ENCODE measurements around the gene CEACAM7.
A peak's percentile ranks its signal among the peaks of the same experiment; 100 is the strongest.

Gene CEACAM7

GRCh38 chr19:41708481-41708880, 20.4 kb upstream of the CEACAM7 start, which contains the start of gene CEACAM5:
CEACAM5 (plus strand) TSS chr19:41708626; CDS start chr19:41708732, 106 bp downstream.
- Histone ChIP-seq H3K9ac (ENCODE audit: low read length) (no peak within 1 kb of the TSS), H4K8ac (ENCODE audit: low read depth, low read length) (no peak within 1 kb of the TSS), H3K4ac (ENCODE audit: low read depth, low read length) (no peak within 1 kb of the TSS), H3K18ac (ENCODE audit: low read length) (no peak within 1 kb of the TSS), H3K23ac (ENCODE audit: low read length) (no peak within 1 kb of the TSS), H2BK120ac (ENCODE audit: low read depth, low read length) (no peak within 1 kb of the TSS), H2AK5ac (ENCODE audit: low read length) (no peak within 1 kb of the TSS), H3K27me3 (ENCODE audit: insufficient read depth, low read length, poor library complexity) (no peaks in the 10 kb centered on the region), H4K5ac (ENCODE audit: low read length) (no peak within 1 kb of the TSS), H3K79me2 (ENCODE audit: control insufficient read depth, insufficient read depth, low read length) (no peaks in the 10 kb centered on the region), H3K56ac (ENCODE audit: low read length) (no peak within 1 kb of the TSS), H3K79me1 (ENCODE audit: low read length) (no peaks in the 10 kb centered on the region), H3K4me2 (ENCODE audit: low read length) (no peak within 1 kb of the TSS), H3K4me1 (ENCODE audit: control insufficient read depth, low read depth, low read length) (no peaks in the 10 kb centered on the region), H2BK15ac (replicated peaks; ENCODE audit: low read depth) (no peak within 1 kb of the TSS), H3K4me3 (ENCODE audit: low read length) (no peak within 1 kb of the TSS), H3K36me3 (ENCODE audit: control insufficient read depth, insufficient read depth, low read length) (no peaks in the 10 kb centered on the region), H3K27ac (ENCODE audit: low read depth, low read length) (no peak within 1 kb of the TSS), H2BK5ac (ENCODE audit: low read length) (no peak within 1 kb of the TSS)
- no CpG with 5 or more reads among the region's 4 CpGs for WGBS (ENCODE audit: extremely low coverage, insufficient coverage, low lambda C conversion rate)
- no peak for DNase-seq

GRCh38 chr19:41707871-41708371, 19.9 kb upstream of the CEACAM7 start:
- no peak overlapping the region for H2BK120ac ChIP-seq (ENCODE audit: low read depth, low read length)
- no peaks in the 10 kb centered on the region for H3K4me1 ChIP-seq (ENCODE audit: control insufficient read depth, low read depth, low read length)
- H3K79me2 ChIP-seq (ENCODE audit: control insufficient read depth, insufficient read depth, low read length), result no peaks in the 10 kb centered on the region
- H4K8ac ChIP-seq (ENCODE audit: low read depth, low read length), result no peak overlapping the region
- no peak overlapping the region for H3K4me3 ChIP-seq (ENCODE audit: low read length)
- DNase-seq, result no peak
- no peaks in the 10 kb centered on the region for H3K27me3 ChIP-seq (ENCODE audit: insufficient read depth, low read length, poor library complexity)
- no peak overlapping the region for H2AK5ac ChIP-seq (ENCODE audit: low read length)
- H3K27ac ChIP-seq (ENCODE audit: low read depth, low read length), result no peak overlapping the region
- H3K18ac ChIP-seq (ENCODE audit: low read length), result no peak overlapping the region
- H2BK15ac ChIP-seq (replicated peaks; ENCODE audit: low read depth), result no peak overlapping the region
- no peaks in the 10 kb centered on the region for H3K36me3 ChIP-seq (ENCODE audit: control insufficient read depth, insufficient read depth, low read length)
- H2BK5ac ChIP-seq (ENCODE audit: low read length), result no peak overlapping the region
- no CpG with 5 or more reads among the region's 5 CpGs for WGBS (ENCODE audit: extremely low coverage, insufficient coverage, low lambda C conversion rate)
- no peaks in the 10 kb centered on the region for H3K79me1 ChIP-seq (ENCODE audit: low read length)
- no peak overlapping the region for H3K56ac ChIP-seq (ENCODE audit: low read length)
- H3K4me2 ChIP-seq (ENCODE audit: low read length), result no peak overlapping the region
- no peak overlapping the region for H3K4ac ChIP-seq (ENCODE audit: low read depth, low read length)
- H4K5ac ChIP-seq (ENCODE audit: low read length), result no peak overlapping the region
- no peak overlapping the region for H3K23ac ChIP-seq (ENCODE audit: low read length)
- H3K9ac ChIP-seq (ENCODE audit: low read length), result no peak overlapping the region

- no peak overlapping the region for H3K4me2 ChIP-seq (ENCODE audit: low read length)
- H3K79me2 ChIP-seq (ENCODE audit: control insufficient read depth, insufficient read depth, low read length), result no peaks in the 10 kb centered on the region
- no peak overlapping the region for H3K9ac ChIP-seq (ENCODE audit: low read length)
- H3K4ac ChIP-seq (ENCODE audit: low read depth, low read length), result no peak overlapping the region
- DNase-seq, result no peak
- no peak overlapping the region for H3K4me3 ChIP-seq (ENCODE audit: low read length)
- H3K36me3 ChIP-seq (ENCODE audit: control insufficient read depth, insufficient read depth, low read length), result no peaks in the 10 kb centered on the region
- H4K8ac ChIP-seq (ENCODE audit: low read depth, low read length), result no peak overlapping the region
- H3K56ac ChIP-seq (ENCODE audit: low read length), result no peak overlapping the region
- no peak overlapping the region for H3K27ac ChIP-seq (ENCODE audit: low read depth, low read length)
- no peak overlapping the region for H3K18ac ChIP-seq (ENCODE audit: low read length)
- H4K5ac ChIP-seq (ENCODE audit: low read length), result no peak overlapping the region
- no peaks in the 10 kb centered on the region for H3K79me1 ChIP-seq (ENCODE audit: low read length)
- H3K4me1 ChIP-seq (ENCODE audit: control insufficient read depth, low read depth, low read length), result no peaks in the 10 kb centered on the region
- no peak overlapping the region for H2BK120ac ChIP-seq (ENCODE audit: low read depth, low read length)
- H2BK15ac ChIP-seq (replicated peaks; ENCODE audit: low read depth), result no peak overlapping the region
- no peak overlapping the region for H2BK5ac ChIP-seq (ENCODE audit: low read length)
- WGBS (ENCODE audit: extremely low coverage, insufficient coverage, low lambda C conversion rate), result no CpG with 5 or more reads among the region's 5 CpGs
- no peak overlapping the region for H3K23ac ChIP-seq (ENCODE audit: low read length)
- no peaks in the 10 kb centered on the region for H3K27me3 ChIP-seq (ENCODE audit: insufficient read depth, low read length, poor library complexity)
- H2AK5ac ChIP-seq (ENCODE audit: low read length), result no peak overlapping the region
Observed at GRCh38 chr19:41707502-41707812, 19.4 kb upstream of the CEACAM7 start.

- H3K27ac ChIP-seq (ENCODE audit: low read depth, low read length), result no peak overlapping the region
- no peak overlapping the region for H3K4me2 ChIP-seq (ENCODE audit: low read length)
- DNase-seq, result peak; percentile 81
- no peak overlapping the region for H2BK120ac ChIP-seq (ENCODE audit: low read depth, low read length)
- H3K79me1 ChIP-seq (ENCODE audit: low read length), result no peaks in the 10 kb centered on the region
- H3K9ac ChIP-seq (ENCODE audit: low read length), result no peak overlapping the region
- no peak overlapping the region for H2BK5ac ChIP-seq (ENCODE audit: low read length)
- no peaks in the 10 kb centered on the region for H3K79me2 ChIP-seq (ENCODE audit: control insufficient read depth, insufficient read depth, low read length)
- no peak overlapping the region for H3K18ac ChIP-seq (ENCODE audit: low read length)
- H3K23ac ChIP-seq (ENCODE audit: low read length), result no peak overlapping the region
- H3K4me1 ChIP-seq (ENCODE audit: control insufficient read depth, low read depth, low read length), result no peaks in the 10 kb centered on the region
- H3K4me3 ChIP-seq (ENCODE audit: low read length), result no peak overlapping the region
- no CpG with 5 or more reads among the region's 26 CpGs for WGBS (ENCODE audit: extremely low coverage, insufficient coverage, low lambda C conversion rate)
- no peak overlapping the region for H3K4ac ChIP-seq (ENCODE audit: low read depth, low read length)
- H2BK15ac ChIP-seq (replicated peaks; ENCODE audit: low read depth), result no peak overlapping the region
- no peak overlapping the region for H3K56ac ChIP-seq (ENCODE audit: low read length)
- H4K5ac ChIP-seq (ENCODE audit: low read length), result no peak overlapping the region
- H4K8ac ChIP-seq (ENCODE audit: low read depth, low read length), result no peak overlapping the region
- H3K27me3 ChIP-seq (ENCODE audit: insufficient read depth, low read length, poor library complexity), result no peaks in the 10 kb centered on the region
- H3K36me3 ChIP-seq (ENCODE audit: control insufficient read depth, insufficient read depth, low read length), result no peaks in the 10 kb centered on the region
- no peak overlapping the region for H2AK5ac ChIP-seq (ENCODE audit: low read length)
Observed at GRCh38 chr19:41706741-41707501, 18.9 kb upstream of the CEACAM7 start.

GRCh38 chr19:41705393-41706174, 17.5 kb upstream of the CEACAM7 start:
- H3K4ac ChIP-seq (ENCODE audit: low read depth, low read length), result no peak overlapping the region
- H3K4me1 ChIP-seq (ENCODE audit: control insufficient read depth, low read depth, low read length), result no peaks in the 10 kb centered on the region
- H3K23ac ChIP-seq (ENCODE audit: low read length), result no peak overlapping the region
- no peak overlapping the region for H2AK5ac ChIP-seq (ENCODE audit: low read length)
- DNase-seq, result peak; percentile 20
- no peak overlapping the region for H3K9ac ChIP-seq (ENCODE audit: low read length)
- H2BK15ac ChIP-seq (replicated peaks; ENCODE audit: low read depth), result no peak overlapping the region
- H2BK5ac ChIP-seq (ENCODE audit: low read length), result no peak overlapping the region
- no peak overlapping the region for H4K8ac ChIP-seq (ENCODE audit: low read depth, low read length)
- H3K27me3 ChIP-seq (ENCODE audit: insufficient read depth, low read length, poor library complexity), result no peaks in the 10 kb centered on the region
- H3K36me3 ChIP-seq (ENCODE audit: control insufficient read depth, insufficient read depth, low read length), result no peaks in the 10 kb centered on the region
- no peak overlapping the region for H3K4me2 ChIP-seq (ENCODE audit: low read length)
- no peak overlapping the region for H3K4me3 ChIP-seq (ENCODE audit: low read length)
- H3K18ac ChIP-seq (ENCODE audit: low read length), result no peak overlapping the region
- no peaks in the 10 kb centered on the region for H3K79me2 ChIP-seq (ENCODE audit: control insufficient read depth, insufficient read depth, low read length)
- H3K27ac ChIP-seq (ENCODE audit: low read depth, low read length), result no peak overlapping the region
- H2BK120ac ChIP-seq (ENCODE audit: low read depth, low read length), result no peak overlapping the region
- WGBS (ENCODE audit: extremely low coverage, insufficient coverage, low lambda C conversion rate), result no CpG with 5 or more reads among the region's 10 CpGs
- no peaks in the 10 kb centered on the region for H3K79me1 ChIP-seq (ENCODE audit: low read length)
- no peak overlapping the region for H3K56ac ChIP-seq (ENCODE audit: low read length)
- H4K5ac ChIP-seq (ENCODE audit: low read length), result no peak overlapping the region
